NB4 (cell line): ENCODE measurements around the gene SLC39A1.
A peak's percentile ranks its signal among the peaks of the same experiment; 100 is the strongest.

Experiments
- DNase-seq: peaks from one replicate; pipeline ENCODE4 v3.0.0; 2010; ENCODE audit warnings: low read depth
- H3K4me3 ChIP-seq: one replicate; pipeline ENCODE4 v1.5.1; 2011; ENCODE audit warnings: mild to moderate bottlenecking, low read depth, low read length, moderate library complexity
- MAX ChIP-seq: IDR thresholded peaks from 2 replicates; pipeline ENCODE4 v1.6.1; 2011; ENCODE audit warnings: low read depth, low read length
- MYC ChIP-seq: IDR thresholded peaks from 2 replicates; pipeline ENCODE4 v1.6.1; 2011; ENCODE audit warnings: low read depth, low read length
- POLR2A ChIP-seq: IDR thresholded peaks from 2 replicates; pipeline ENCODE4 v1.6.1; 2011; ENCODE audit warnings: mild to moderate bottlenecking; ENCODE audit not compliant: insufficient read length; ENCODE audit errors: extremely low read depth
- TF ChIP-seq, protein P1 (sequence below): IDR thresholded peaks from one replicate; pipeline ENCODE4 v1.5.1; 2012; ENCODE audit warnings: low read depth, low read length

SLC39A1 gene

DNA sequence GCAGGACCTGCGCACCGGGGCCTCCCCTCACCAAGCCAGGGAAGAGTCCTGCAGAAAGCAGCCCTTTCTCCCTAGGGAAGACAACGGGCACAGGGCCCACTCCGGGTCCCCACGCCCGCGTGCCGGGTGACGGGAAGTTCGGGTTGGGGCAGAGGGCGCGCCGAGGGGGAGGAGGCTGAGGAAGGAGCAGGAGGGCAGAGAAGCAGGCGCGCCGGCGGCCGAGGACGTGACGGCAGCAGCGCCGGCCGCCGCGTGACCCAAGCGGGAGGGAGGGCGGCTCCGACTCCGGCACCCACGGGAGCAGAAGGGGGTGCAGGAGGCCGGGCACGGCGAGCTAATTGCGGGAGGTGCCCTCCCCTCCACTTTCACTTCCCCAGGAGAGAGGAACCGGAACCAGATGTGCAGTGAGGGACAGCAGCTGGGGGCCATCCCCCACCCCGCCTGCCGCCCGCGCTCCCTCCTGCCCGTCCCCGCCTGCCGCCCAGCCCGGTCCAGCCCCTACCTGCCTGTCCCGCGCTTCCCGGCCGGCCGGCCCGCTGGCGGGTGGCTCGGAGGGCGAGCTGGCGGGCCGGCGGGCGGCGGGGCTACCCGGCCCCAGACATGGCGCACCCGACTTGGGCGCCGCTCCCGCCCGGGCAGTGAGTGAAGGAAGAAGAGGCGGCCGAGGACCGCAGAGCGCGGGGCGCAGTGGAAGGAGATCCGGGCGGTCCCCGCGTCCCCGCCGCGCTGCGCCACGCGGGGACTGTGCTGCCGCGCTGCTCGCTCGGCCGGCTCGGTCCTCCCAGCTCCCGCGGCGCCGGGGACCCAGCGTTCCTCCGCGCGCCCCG, 17.3 kb downstream of the SLC39A1 start:
- DNase-seq, result peak; percentile 97
- TF ChIP-seq MAX, result peak; percentile 68
- peak; percentile 56 for TF ChIP-seq MYC
- TF ChIP-seq, protein P1, sequence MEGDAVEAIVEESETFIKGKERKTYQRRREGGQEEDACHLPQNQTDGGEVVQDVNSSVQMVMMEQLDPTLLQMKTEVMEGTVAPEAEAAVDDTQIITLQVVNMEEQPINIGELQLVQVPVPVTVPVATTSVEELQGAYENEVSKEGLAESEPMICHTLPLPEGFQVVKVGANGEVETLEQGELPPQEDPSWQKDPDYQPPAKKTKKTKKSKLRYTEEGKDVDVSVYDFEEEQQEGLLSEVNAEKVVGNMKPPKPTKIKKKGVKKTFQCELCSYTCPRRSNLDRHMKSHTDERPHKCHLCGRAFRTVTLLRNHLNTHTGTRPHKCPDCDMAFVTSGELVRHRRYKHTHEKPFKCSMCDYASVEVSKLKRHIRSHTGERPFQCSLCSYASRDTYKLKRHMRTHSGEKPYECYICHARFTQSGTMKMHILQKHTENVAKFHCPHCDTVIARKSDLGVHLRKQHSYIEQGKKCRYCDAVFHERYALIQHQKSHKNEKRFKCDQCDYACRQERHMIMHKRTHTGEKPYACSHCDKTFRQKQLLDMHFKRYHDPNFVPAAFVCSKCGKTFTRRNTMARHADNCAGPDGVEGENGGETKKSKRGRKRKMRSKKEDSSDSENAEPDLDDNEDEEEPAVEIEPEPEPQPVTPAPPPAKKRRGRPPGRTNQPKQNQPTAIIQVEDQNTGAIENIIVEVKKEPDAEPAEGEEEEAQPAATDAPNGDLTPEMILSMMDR, result no peak
- no peak for TF ChIP-seq POLR2A
- peak overlapping the region; percentile 82 for H3K4me3 ChIP-seq

DNA sequence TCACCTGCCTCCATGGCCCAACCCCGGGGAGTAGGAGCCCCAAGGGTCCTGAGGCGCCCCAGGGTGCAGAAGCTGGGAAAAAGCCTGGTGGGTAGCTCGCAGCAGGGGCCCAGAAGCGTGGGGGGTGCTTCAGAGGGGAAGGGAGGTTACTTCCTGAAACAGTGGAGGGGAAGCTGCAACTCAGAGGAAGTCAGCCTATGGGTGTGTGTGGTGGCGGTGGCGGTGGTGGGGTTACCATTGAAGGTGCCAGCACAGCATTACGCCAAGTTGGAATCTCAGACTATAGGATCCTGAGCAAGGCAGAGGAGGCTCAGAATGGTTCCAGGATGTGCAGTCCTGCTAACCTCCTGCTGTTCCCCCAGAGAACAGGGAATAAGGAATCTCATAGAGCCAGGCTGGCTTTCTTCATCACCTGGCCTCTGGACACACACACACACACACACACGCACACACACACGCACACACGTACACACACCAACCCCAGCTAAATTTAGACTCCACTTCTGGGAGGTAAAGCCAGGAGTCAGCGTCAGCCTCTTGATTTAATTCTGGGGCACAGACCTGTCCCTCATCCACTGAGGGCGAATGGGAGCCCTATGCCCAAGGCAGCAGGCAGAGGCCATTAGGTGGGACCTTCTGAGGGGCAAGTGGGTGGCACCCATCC, 18.1 kb downstream of the SLC39A1 start:
- peak; percentile 94 for DNase-seq
- TF ChIP-seq MYC (peak; percentile 68), POLR2A (peak; percentile 15), MAX (peak; percentile 48)
- TF ChIP-seq, protein P1, result no peak
- H3K4me3 ChIP-seq, result peak overlapping the region; percentile 82

DNA sequence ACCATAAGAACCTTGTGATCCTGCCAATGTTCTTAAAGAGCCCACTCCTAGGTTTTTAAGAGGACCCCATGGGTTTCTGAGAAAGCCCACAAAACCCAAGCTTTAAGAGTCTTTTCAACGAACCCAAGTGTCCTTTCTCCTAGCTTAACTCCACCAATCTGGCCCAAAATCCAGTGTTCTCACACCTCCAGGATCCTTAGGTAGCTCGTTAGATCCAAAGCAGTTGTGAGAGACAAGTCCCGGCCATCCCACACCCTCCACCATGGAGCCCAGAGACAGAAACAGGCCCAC, 18.6 kb downstream of the SLC39A1 start:
- DNase-seq, result no peak
- peak overlapping the region; percentile 82 for H3K4me3 ChIP-seq
- TF ChIP-seq, protein P1, result no peak
- TF ChIP-seq POLR2A (no peak), MAX (no peak), MYC (no peak)

- H3K4me3 ChIP-seq, result peak overlapping the region; percentile 82
- peak; percentile 40 for DNase-seq
- no peak for TF ChIP-seq MAX
- TF ChIP-seq MYC, result no peak
- no peak for TF ChIP-seq POLR2A
- TF ChIP-seq, protein P1, result no peak
Observed at GRCh38 chr1:153944005-153944826, 19.1 kb downstream of the SLC39A1 start.

DNA sequence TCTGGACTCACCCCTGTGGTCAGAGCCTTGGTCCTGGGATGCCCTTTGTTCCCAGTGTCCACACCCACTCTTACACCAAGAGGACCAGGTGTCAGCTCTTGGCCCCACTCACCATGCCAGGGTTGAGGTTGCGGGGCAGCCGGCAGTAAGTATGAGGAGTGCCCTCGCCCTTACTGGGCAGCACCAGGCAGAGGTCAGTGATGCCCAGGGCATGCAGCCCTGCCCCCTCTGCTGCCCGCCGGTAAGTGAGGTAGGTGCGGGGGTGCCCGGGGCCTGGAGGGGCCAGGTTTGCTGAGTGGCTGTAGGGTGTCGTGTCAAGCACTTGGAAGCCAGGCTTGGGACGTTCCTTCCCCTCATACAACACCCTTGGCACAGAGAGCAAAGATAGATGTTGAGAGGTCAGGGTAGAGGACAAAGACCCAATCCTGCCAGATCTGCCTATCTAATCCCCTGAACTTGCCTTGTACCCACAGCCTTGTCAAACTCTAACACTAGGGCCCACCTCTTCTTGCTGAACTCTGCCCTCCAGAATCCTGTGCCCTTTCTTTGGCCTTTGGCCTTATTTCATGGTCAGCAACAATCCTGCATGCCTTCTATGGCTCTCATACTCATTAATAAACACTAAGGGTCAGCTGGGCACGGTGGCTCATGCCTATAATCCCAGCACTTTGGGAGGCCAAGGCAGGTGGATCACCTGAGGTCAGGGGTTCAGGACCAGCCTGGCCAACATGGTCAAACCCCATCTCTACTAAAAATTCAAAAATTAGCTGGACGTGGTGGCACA, 20.4 kb downstream of the SLC39A1 start:
- DNase-seq, result no peak
- TF ChIP-seq, protein P1, result no peak
- no peak for TF ChIP-seq MYC
- TF ChIP-seq POLR2A, result no peak
- TF ChIP-seq MAX, result no peak

More for the DNA sequence above, 20.4 kb downstream of the SLC39A1 start:
- no peak overlapping the region for H3K4me3 ChIP-seq
